ENCODE measurements around the gene C1orf216. TPM values are rescaled to one million over a fixed set of nuclear protein-coding genes. Genes with fewer than 3 reads are reported as not detected.
"Not testable (repeated sequence)": the region's sequence is repeated elsewhere in the genome, so short reads cannot be mapped to it uniquely, and the experiment has no call there.

Gene C1orf216
- total RNA-seq, 1 experiment from 2014 or later: 23.9 TPM

DNA sequence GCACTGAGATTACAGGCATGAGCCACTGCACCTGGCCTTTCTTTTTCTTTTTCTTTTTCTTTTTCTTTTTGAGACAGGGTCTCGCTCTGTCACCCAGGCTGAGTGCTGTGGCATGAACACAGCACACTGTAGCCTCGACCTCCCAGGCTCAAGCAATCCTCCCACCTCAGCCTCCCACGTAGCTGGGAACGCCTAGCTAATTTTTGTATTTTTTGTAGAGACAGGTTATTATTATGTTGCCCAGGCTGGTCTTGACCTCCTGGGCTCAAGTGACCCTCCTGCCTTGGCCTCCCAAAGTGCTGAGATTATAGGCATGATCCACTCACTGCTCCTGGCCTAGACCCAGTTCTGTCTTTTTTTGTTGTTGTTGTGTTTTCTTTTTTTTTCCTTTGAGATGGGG lies 28.6 kb downstream of the C1orf216 start:
- not testable (repeated sequence) for H3K4me1 ChIP-seq (replicated peaks); DNase-seq (ENCODE audit: low read depth in 1 of 2, low spot score in 2 of 2); H3K27ac ChIP-seq; H3K4me3 ChIP-seq; H3K9me3 ChIP-seq (replicated peaks); H3K36me3 ChIP-seq
- H3K27me3 ChIP-seq (replicated peaks): peaks cover 25% of the 10 kb centered on the region

DNA sequence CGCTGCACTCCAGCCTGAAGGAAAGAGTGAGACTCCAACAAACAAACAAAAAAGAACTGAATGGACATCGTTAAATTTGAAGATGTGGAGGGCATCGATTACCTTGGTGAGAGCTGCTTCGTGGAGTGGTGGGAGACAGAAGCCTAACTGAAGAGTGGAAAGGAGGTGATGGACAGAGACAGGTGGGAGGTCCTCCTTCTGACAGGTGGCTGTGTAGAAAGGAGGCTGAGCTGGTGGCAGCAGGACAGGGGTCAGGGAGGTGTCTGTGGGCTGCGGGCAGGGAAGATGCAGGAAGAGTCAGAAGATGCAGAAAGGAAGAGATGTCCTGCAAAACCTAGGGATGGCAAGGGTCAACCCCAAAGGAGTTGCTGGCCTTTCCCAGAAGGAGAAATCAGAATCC lies 30.5 kb downstream of the C1orf216 start:
- Histone ChIP-seq H3K36me3 (no peaks in the 10 kb centered on the region), H3K4me3 (no peak overlapping the region), H3K27me3 (replicated peaks) (peaks cover 21% of the 10 kb centered on the region), H3K4me1 (replicated peaks) (no peaks in the 10 kb centered on the region), H3K9me3 (replicated peaks) (no peaks in the 10 kb centered on the region), H3K27ac (no peak overlapping the region)
- DNase-seq (ENCODE audit: low read depth in 1 of 2, low spot score in 2 of 2): no peak

DNA sequence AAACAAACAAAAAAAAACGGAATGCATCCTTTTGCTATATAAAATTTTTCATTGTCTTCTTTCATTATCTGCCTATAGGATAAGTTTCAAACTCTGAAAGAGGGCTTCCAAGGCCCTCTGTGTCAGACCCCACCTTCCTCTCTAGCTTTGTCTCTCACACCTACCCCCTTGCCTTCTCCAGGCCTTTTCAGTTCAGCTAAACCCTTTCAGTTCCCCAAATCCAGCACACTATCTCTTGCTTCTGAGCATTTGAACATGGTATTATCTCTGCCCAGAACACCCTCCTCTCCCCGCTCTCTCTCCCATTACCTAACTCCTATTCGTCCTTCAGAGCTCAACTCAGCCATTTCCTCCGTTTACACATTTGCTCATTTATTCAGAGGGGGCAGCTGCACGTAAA lies 35.7 kb downstream of the C1orf216 start:
- Histone ChIP-seq H3K36me3 (no peaks in the 10 kb centered on the region), H3K4me1 (replicated peaks) (no peaks in the 10 kb centered on the region), H3K27ac (no peak overlapping the region), H3K9me3 (replicated peaks) (no peaks in the 10 kb centered on the region), H3K27me3 (replicated peaks) (peaks cover 24% of the 10 kb centered on the region), H3K4me3 (no peak overlapping the region)
- DNase-seq (ENCODE audit: low read depth in 1 of 2, low spot score in 2 of 2): no peak

DNA sequence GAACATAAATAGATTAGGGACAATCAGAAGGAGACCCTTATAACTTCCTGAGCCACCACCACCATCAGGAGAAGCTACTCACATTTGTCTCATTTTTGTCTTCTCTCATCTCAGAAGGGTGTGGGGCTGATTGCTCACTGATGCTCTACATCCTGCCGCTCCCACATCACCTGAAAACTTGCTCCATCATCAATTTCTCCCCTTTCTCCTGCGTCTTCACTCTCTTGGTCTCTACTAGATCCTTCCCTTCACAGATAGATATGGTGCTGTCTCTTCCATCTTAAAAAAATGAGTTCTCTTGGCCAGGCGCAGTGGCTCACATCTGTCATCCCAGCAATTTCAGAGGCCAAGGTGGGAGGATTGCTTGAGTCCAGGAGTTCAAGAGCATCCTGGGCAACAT lies 38.4 kb downstream of the C1orf216 start:
- Histone ChIP-seq H3K4me3 (no peak overlapping the region), H3K4me1 (replicated peaks) (no peaks in the 10 kb centered on the region), H3K27ac (no peak overlapping the region), H3K36me3 (no peaks in the 10 kb centered on the region), H3K27me3 (replicated peaks) (peaks cover 21% of the 10 kb centered on the region), H3K9me3 (replicated peaks) (no peaks in the 10 kb centered on the region)
- DNase-seq (ENCODE audit: low read depth in 1 of 2, low spot score in 2 of 2): no peak

DNA sequence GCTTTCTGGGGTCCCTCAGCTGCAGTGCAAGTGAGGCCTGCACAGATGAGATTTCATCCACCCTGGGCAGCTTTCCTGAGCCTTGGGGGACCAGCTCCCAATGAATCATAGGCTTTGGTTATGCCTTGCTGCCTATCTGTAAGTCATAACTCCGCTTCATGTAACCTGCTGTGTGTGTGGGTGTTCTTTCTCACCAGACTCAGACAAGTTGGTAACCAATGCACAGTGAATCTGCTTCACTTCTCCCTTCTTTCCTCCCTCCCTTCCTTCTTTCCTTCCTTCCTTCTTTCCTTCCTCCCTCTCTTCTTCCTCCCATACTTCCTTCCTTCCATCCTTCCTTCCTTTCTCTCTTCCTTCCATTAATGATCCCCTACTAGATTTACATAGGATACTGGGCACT lies 42.9 kb downstream of the C1orf216 start:
- Histone ChIP-seq H3K4me3 (no peak overlapping the region), H3K36me3 (no peaks in the 10 kb centered on the region), H3K9me3 (replicated peaks) (no peaks in the 10 kb centered on the region), H3K27ac (no peak overlapping the region), H3K27me3 (replicated peaks) (peaks cover 21% of the 10 kb centered on the region; the same call in 1 of the 2 replicates), H3K4me1 (replicated peaks) (no peaks in the 10 kb centered on the region)
- DNase-seq (ENCODE audit: low read depth in 1 of 2, low spot score in 2 of 2): no peak

DNA sequence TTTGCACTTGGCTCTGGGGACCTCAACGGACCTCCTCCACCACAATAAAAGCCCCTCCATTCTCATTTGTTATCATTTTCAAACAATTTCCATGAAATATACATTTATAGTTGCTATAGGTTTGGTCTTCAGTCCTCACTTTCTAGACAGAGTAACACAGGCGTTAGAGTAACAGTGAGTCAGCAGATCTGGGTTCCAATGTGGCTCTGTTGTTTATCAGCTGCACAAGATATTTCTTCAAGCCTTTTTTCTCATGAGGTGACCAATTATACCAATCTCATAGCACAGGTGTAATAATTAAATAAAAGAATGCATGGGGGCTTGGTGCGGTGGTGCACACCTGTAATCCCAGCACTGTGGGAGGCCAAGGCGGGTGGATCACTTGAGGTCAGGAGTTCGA lies 44.6 kb downstream of the C1orf216 start:
- no peak overlapping the region for H3K4me3 ChIP-seq
- peaks cover 21% of the 10 kb centered on the region; the same call in 1 of the 2 replicates for H3K27me3 ChIP-seq (replicated peaks)
- H3K36me3 ChIP-seq: no peaks in the 10 kb centered on the region
- no peaks in the 10 kb centered on the region for H3K4me1 ChIP-seq (replicated peaks)
- no peaks in the 10 kb centered on the region for H3K9me3 ChIP-seq (replicated peaks)
- no peak overlapping the region for H3K27ac ChIP-seq
- no peak for DNase-seq (ENCODE audit: low read depth in 1 of 2, low spot score in 2 of 2)

DNA sequence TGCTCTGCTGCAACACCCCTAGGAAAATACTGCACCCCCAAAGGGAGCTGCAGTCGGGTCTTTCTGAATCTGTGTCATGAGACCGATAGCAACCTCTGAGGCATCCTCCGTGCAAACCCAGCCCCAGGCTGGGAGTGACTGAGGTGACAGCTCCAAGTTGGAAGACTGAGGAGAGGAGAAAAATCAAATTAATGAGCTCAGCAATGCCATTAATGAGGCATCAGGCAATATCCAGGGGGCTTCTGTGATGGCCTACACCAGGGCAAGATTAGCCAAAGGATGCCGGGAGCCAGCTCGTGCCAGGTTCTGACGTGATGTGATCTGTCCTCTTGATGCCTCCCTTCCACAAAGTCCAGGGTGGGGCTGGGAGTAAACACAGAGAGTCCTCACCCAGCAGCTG lies 46.6 kb downstream of the C1orf216 start:
- no peak overlapping the region for H3K27ac ChIP-seq
- no peaks in the 10 kb centered on the region for H3K36me3 ChIP-seq
- no peak overlapping the region for H3K4me3 ChIP-seq
- peaks cover 12% of the 10 kb centered on the region; the same call in 1 of the 2 replicates for H3K27me3 ChIP-seq (replicated peaks)
- DNase-seq (ENCODE audit: low read depth in 1 of 2, low spot score in 2 of 2): no peak
- no peaks in the 10 kb centered on the region for H3K4me1 ChIP-seq (replicated peaks)
- no peaks in the 10 kb centered on the region for H3K9me3 ChIP-seq (replicated peaks)

DNA sequence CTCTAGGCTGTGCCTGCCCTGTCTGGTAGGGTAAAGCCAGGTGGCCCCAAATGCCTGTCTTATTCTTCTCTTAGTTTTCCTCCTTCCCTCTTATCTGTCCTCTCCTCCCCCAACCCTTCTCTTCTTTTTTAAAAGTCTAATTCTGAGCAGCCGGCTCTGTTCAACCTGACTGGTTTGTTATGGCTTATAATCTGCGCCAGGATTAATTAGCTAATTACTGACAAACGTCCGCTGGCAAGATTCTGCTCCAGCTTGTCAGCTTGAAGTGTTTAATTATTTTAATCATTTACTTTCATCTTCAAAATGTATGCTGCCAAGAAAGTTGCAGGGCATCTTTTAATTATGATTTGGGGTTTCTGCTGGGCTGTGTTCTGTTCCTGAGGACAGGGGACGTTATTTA lies 50.2 kb downstream of the C1orf216 start:
- no peaks in the 10 kb centered on the region for H3K9me3 ChIP-seq (replicated peaks)

DNA sequence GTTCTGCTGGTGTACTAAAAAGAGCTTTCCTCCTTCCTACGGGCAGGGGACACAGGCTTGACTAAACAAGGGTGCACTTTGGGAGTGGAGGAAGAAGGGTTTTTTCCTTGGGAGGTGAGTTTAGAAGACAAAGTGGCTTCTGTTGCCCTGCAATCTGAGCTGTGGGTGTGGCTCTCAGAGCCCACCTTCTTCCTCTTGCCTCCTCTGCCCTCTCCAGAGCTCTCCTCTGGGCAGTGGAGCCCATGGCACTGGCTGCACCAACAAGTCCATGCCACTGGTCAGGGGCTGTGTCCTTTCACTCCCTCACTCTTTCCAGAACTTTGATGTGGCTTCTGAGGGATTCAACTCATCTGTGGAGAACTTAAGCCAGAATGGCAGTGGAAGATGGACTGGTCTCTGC lies 51.8 kb downstream of the C1orf216 start:
- no peaks in the 10 kb centered on the region for H3K36me3 ChIP-seq

More for the DNA sequence above, 50.2 kb downstream of the C1orf216 start:
- Histone ChIP-seq H3K4me1 (replicated peaks) (no peaks in the 10 kb centered on the region), H3K4me3 (no peak overlapping the region), H3K36me3 (no peaks in the 10 kb centered on the region), H3K27me3 (replicated peaks) (0 out of 2 replicates have a peak, but pooled peaks cover 2% of the 10 kb centered on the region), H3K27ac (no peak overlapping the region)
- DNase-seq (ENCODE audit: low read depth in 1 of 2, low spot score in 2 of 2): no peak

DNA sequence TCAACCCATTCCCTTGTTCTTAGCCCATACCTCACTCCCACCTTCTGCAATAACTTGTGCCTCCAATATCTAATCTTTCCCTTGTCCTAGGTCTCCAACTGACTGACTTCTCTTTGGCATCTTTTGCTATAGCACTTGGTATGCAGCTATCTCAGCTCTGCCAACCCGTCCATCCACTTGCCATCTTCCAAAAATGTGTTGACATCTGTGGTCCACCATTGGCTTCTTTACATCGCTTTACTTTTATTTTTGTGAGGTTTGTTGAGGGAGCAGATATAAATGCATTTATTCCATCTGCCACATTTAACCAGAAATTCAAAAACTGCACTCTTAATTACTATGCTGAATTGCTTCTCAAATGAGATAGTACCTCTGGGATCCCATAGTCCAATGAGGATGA lies 52.5 kb downstream of the C1orf216 start:
- Histone ChIP-seq H3K36me3 (no peaks in the 10 kb centered on the region), H3K4me3 (no peak overlapping the region), H3K27ac (no peak overlapping the region), H3K9me3 (replicated peaks) (no peaks in the 10 kb centered on the region), H3K4me1 (replicated peaks) (no peaks in the 10 kb centered on the region), H3K27me3 (replicated peaks) (0 out of 2 replicates have a peak, but pooled peaks cover 6% of the 10 kb centered on the region)
- no peak for DNase-seq (ENCODE audit: low read depth in 1 of 2, low spot score in 2 of 2)

More for the DNA sequence above, 51.8 kb downstream of the C1orf216 start:
- H3K27me3 ChIP-seq (replicated peaks): 0 out of 2 replicates have a peak, but pooled peaks cover 2% of the 10 kb centered on the region
- no peaks in the 10 kb centered on the region for H3K4me1 ChIP-seq (replicated peaks)
- H3K27ac ChIP-seq: no peak overlapping the region
- no peaks in the 10 kb centered on the region for H3K9me3 ChIP-seq (replicated peaks)
- DNase-seq (ENCODE audit: low read depth in 1 of 2, low spot score in 2 of 2): no peak
- no peak overlapping the region for H3K4me3 ChIP-seq

Other genes starting within 250 kb of the C1orf216 start
- 22.8 and 23.7 TPM in 2 replicates for gene KIAA0319L, start 161.5 kb downstream of the C1orf216 start, total RNA-seq (2014; rRNA removed; shearing (Covaris generic))
- 17.4 and 20.4 TPM in 2 replicates for gene NCDN, start 161.1 kb downstream of the C1orf216 start, total RNA-seq (2014; rRNA removed; shearing (Covaris generic))
- not detected in 2 replicates for gene TFAP2E, start 145.6 kb downstream of the C1orf216 start, total RNA-seq (2014; rRNA removed; shearing (Covaris generic))
- 38.4 and 48.3 TPM in 2 replicates for gene PSMB2, start 77.4 kb downstream of the C1orf216 start, total RNA-seq (2014; rRNA removed; shearing (Covaris generic))
- 44.1 and 44.5 TPM in 2 replicates for gene CLSPN, start 51.1 kb upstream of the C1orf216 start, total RNA-seq (2014; rRNA removed; shearing (Covaris generic))
- 5.4 and 7.2 TPM in 2 replicates for gene AGO4, start 89.1 kb upstream of the C1orf216 start, total RNA-seq (2014; rRNA removed; shearing (Covaris generic))
- gene AGO1, start 164.3 kb upstream of the C1orf216 start, total RNA-seq (2014; rRNA removed; shearing (Covaris generic)): 3.4 and 7.9 TPM in 2 replicates
- gene AGO3, start 212.2 kb upstream of the C1orf216 start, total RNA-seq (2014; rRNA removed; shearing (Covaris generic)): 15.6 and 15.7 TPM in 2 replicates